Right renal pelvis (tissue), 4 donors: ENCODE measurements around the gene HBE1. TPM values are rescaled to one million over a fixed set of nuclear protein-coding genes. Genes with fewer than 3 reads are reported as not detected.

ENCODE experiments used
- polyA plus RNA-seq, 4 donors: library from polyadenylated mRNA; unstranded; fragments of 120-200 nt; gene quantifications; one replicate each; pipeline ENCODE4 v1.2.1, GENCODE V29; 2013; ENCODE audit not compliant: insufficient read length in 4 of 4

Gene HBE1
- polyA plus RNA-seq, 4 donors: 6.6 to 11.6 (median 7.4) TPM

Other genes starting within 250 kb of the HBE1 start
- gene OR52J3, start 223.4 kb downstream of the HBE1 start, polyA plus RNA-seq: not detected
- gene OR52E2, start 210.3 kb downstream of the HBE1 start, polyA plus RNA-seq: not detected
- not detected for gene OR52E1, start 200.4 kb downstream of the HBE1 start, polyA plus RNA-seq
- not detected for gene OR52A5, start 131.6 kb downstream of the HBE1 start, polyA plus RNA-seq
- under 1 TPM in 2 of 4 donors, not detected in 2; 0.03 TPM for gene OR52A1, start 115.2 kb downstream of the HBE1 start, polyA plus RNA-seq
- gene OR51V1, start 69.3 kb downstream of the HBE1 start, polyA plus RNA-seq: not detected
- gene HBB, start 42.9 kb downstream of the HBE1 start, polyA plus RNA-seq: 100 to 1,000 TPM; 127 to 236 (median 129) TPM
- 1 to 10 TPM; 1.3 to 3.2 (median 1.8) TPM for gene HBD, start 35.5 kb downstream of the HBE1 start, polyA plus RNA-seq
- gene HBG1, start 20.1 kb downstream of the HBE1 start, polyA plus RNA-seq: 10 to 100 TPM in 1 of 4 donors, 1 to 10 TPM in 3; 2.5 to 13.0 (median 4.6) TPM
- gene HBG2, start 15.2 kb downstream of the HBE1 start, polyA plus RNA-seq: 1,000 to 10,000 TPM; 1,916 to 2,998 (median 2,577) TPM
- gene OR51B4, start 32.0 kb upstream of the HBE1 start, polyA plus RNA-seq: under 1 TPM in 2 of 4 donors, not detected in 2; 0.12 to 0.24 TPM
- gene OR51B2, start 54.4 kb upstream of the HBE1 start, polyA plus RNA-seq: not detected
- gene OR51B5, start 73.6 kb upstream of the HBE1 start, polyA plus RNA-seq: under 1 TPM; 0.35 to 0.69 (median 0.60) TPM
- not detected for gene OR51B6, start 81.6 kb upstream of the HBE1 start, polyA plus RNA-seq
- gene OR51M1, start 113.9 kb upstream of the HBE1 start, polyA plus RNA-seq: under 1 TPM in 1 of 4 donors, not detected in 3; 0.04 TPM
- gene OR51Q1, start 152.2 kb upstream of the HBE1 start, polyA plus RNA-seq: under 1 TPM in 1 of 4 donors, not detected in 3; 0.06 TPM
- gene OR51I1, start 171.6 kb upstream of the HBE1 start, polyA plus RNA-seq: not detected
- not detected for gene OR51I2, start 179.4 kb upstream of the HBE1 start, polyA plus RNA-seq
- not detected for gene OR52D1, start 218.7 kb upstream of the HBE1 start, polyA plus RNA-seq
- not detected for gene UBQLN3, start 240.0 kb upstream of the HBE1 start, polyA plus RNA-seq
- gene UBQLNL, start 246.8 kb upstream of the HBE1 start, polyA plus RNA-seq: under 1 TPM; 0.34 to 0.91 (median 0.50) TPM